ENCODE measurements around the gene BRD1. TPM values are rescaled to one million over a fixed set of nuclear protein-coding genes. Genes with fewer than 3 reads are reported as not detected.

Gene BRD1
- total RNA-seq, 1 donor from 2014 or later = 27.7 TPM

DNA sequence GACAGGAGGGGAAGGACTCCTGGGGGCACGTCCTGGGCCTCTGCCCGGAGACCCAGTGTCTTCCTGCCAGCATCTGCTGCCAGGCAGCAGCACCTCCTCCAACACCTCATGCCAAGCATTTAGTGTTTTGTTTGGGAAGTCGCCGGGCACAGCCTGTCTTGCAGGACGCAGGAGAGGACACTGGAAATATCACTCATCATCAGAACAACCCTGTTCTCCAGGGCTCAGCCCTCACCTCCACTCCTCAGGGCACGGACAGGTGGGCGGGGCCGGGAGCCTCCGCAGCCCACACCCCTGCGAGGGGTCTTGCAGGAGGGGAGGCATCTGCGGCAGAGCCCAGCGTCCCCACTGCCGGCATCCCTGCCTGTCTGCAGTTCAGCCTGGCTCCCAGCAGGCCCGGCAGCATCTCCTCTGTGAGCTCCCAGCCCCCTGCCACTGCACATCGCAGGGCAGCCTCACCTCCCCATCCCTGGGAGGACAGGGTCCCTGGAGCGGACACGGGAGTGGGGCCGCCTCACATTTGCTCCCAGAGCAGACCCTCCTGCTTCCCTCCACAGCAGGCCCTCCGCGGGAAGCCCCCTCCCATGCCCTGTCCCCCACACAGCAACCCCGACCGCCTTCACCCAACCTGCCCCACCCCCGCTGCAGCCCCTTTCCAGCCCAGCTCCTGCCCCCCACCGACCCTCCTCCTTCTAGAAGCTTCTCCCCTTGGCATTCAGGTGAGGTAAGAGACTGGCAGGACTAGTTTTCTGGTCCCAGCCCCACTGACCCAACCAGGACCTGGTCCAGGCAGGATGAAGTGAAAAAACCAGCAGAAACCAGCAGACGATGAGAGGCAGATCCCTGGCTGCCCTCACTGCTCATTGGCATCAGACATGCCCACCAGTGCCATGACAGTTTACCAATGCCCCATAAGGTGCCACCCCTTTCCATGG is 72.7 kb downstream of the BRD1 start:
- H3K36me3 Mint-ChIP-seq (ENCODE audit: low read depth) = peaks cover 2% of the 10 kb centered on the region
- H3K4me3 Mint-ChIP-seq (ENCODE audit: unreplicated experiment) = no peak overlapping the region
- peak; percentile 82 for DNase-seq (ENCODE audit: low spot score)
- TF ChIP-seq, protein P1, sequence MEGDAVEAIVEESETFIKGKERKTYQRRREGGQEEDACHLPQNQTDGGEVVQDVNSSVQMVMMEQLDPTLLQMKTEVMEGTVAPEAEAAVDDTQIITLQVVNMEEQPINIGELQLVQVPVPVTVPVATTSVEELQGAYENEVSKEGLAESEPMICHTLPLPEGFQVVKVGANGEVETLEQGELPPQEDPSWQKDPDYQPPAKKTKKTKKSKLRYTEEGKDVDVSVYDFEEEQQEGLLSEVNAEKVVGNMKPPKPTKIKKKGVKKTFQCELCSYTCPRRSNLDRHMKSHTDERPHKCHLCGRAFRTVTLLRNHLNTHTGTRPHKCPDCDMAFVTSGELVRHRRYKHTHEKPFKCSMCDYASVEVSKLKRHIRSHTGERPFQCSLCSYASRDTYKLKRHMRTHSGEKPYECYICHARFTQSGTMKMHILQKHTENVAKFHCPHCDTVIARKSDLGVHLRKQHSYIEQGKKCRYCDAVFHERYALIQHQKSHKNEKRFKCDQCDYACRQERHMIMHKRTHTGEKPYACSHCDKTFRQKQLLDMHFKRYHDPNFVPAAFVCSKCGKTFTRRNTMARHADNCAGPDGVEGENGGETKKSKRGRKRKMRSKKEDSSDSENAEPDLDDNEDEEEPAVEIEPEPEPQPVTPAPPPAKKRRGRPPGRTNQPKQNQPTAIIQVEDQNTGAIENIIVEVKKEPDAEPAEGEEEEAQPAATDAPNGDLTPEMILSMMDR (IDR thresholded peaks at IDR 0.05) = no peak
- H3K27ac Mint-ChIP-seq (ENCODE audit: unreplicated experiment) = no peak overlapping the region
- H3K9me3 Mint-ChIP-seq (ENCODE audit: low read depth) = peaks cover 11% of the 10 kb centered on the region
- H3K4me1 Mint-ChIP-seq (ENCODE audit: low read depth) = peaks cover 2% of the 10 kb centered on the region
- peaks cover 2% of the 10 kb centered on the region for H3K27me3 Mint-ChIP-seq (ENCODE audit: low read depth)

DNA sequence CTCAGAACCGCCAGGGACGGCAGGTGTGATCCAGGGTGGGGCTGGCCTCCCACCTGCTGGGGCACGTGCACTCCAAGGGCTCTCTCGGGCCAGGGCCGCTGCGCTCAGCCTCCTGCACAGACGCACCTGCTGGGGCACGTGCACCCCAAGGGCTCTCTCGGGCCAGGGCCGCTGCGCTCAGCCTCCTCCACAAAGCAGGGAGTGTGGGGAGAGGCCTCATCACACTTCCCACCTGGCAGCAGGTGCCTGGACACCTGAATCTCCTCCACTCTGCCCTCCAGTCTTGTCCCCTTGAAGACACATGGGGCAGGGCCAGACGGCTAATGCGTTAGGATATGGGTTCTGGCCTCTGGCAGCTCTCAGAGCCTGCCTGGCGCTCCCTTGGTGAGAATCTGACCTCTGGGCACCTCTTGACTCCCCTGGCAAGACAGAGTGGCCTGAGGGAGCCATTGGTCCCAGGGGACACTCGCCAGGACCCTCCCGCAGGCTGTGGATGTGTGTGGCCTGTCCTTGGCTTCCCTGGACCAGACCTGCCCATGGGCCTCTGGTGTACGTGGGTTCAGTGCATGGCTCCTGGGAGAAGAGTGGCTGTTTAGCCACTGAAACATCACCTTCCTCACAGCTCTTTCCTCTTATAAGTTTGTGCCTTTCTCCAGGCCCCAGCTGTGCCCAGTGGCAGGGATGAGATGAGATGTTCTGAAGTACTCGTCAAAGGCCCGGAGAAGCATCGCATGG is 73.5 kb downstream of the BRD1 start:
- peak; percentile 87 for DNase-seq (ENCODE audit: low spot score)
- Mint-ChIP-seq H3K27me3 (ENCODE audit: low read depth) (peaks cover 2% of the 10 kb centered on the region), H3K27ac (ENCODE audit: unreplicated experiment) (no peak overlapping the region), H3K4me1 (ENCODE audit: low read depth) (no peaks in the 10 kb centered on the region), H3K9me3 (ENCODE audit: low read depth) (peaks cover 11% of the 10 kb centered on the region), H3K4me3 (ENCODE audit: unreplicated experiment) (no peak overlapping the region), H3K36me3 (ENCODE audit: low read depth) (peaks cover 2% of the 10 kb centered on the region)
- TF ChIP-seq, protein P1 (IDR thresholded peaks at IDR 0.05) = no peak

DNA sequence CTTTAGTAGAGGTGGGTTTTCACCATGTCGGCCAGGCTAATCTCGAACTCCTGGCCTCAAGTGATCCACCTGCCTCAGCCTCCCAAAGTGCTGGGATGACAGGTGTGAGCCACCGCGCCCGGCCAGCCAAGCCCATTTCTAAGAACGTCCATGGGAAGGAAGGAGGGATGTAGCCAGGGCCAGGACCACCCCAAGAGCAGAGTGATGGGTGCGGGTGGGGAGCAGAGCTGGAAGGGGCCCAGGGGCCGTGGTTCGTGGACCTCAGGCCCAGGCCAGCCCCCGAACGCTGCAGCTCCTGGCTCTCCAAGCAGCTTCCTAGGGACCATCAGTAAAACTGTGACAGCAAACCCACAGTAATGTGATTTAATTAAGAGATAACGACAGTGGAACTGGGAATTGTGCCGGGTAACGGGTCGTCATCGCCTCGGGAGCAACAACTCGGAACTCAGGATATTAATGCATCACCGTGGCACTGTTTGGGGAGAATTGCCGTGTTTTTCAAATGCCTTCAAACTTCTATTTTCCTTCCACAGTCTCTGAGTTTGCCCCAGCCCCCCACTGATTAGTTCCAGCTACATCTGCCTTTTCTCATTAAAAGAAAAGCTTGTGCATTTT is 74.3 kb downstream of the BRD1 start:
- Mint-ChIP-seq H3K4me3 (ENCODE audit: unreplicated experiment) (no peak overlapping the region), H3K4me1 (ENCODE audit: low read depth) (no peaks in the 10 kb centered on the region), H3K9me3 (ENCODE audit: low read depth) (peaks cover 10% of the 10 kb centered on the region), H3K27me3 (ENCODE audit: low read depth) (peaks cover 2% of the 10 kb centered on the region), H3K36me3 (ENCODE audit: low read depth) (peaks cover 2% of the 10 kb centered on the region), H3K27ac (ENCODE audit: unreplicated experiment) (no peak overlapping the region)
- TF ChIP-seq, protein P1 (IDR thresholded peaks at IDR 0.05) = no peak
- DNase-seq (ENCODE audit: low spot score) = peak; percentile 68

DNA sequence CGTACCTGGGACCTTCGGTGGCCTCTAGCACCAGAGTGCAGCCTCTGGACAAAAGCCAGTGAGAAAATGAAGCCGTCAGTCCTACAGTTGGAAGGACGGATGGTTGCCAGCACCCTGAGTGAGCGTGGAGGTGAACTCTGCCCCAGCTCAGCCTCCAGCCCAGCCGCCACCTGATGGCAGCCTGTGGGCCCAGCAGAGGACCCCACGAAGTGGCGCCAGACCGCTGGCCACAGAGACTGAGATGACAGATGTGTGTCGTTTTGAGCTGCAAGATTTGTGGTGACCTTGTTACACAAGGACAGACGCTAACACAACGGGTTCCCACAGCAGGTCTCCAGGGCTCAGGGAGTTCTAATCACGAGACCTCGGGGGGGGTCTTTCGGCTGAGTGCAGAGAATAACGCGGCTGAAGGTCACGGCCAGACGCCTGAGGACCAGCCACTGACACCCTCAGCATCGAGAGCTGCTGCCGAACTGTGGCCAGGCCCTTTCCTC is 75.0 kb downstream of the BRD1 start:
- no peak overlapping the region for H3K27ac Mint-ChIP-seq (ENCODE audit: unreplicated experiment)

More for the DNA sequence above, 75.0 kb downstream of the BRD1 start:
- H3K9me3 Mint-ChIP-seq (ENCODE audit: low read depth) = peaks cover 8% of the 10 kb centered on the region
- DNase-seq (ENCODE audit: low spot score) = peak; percentile 64
- H3K36me3 Mint-ChIP-seq (ENCODE audit: low read depth) = peaks cover 2% of the 10 kb centered on the region
- peaks cover 4% of the 10 kb centered on the region for H3K27me3 Mint-ChIP-seq (ENCODE audit: low read depth)
- H3K4me1 Mint-ChIP-seq (ENCODE audit: low read depth) = no peaks in the 10 kb centered on the region
- TF ChIP-seq, protein P1 (IDR thresholded peaks at IDR 0.05) = no peak
- H3K4me3 Mint-ChIP-seq (ENCODE audit: unreplicated experiment) = no peak overlapping the region

Measured in chondrocyte (in vitro differentiated cells).